Measurements from ENCODE around the gene DCX. TPM values are rescaled to one million over a fixed set of nuclear protein-coding genes. Genes with fewer than 3 reads are reported as not detected.
"Not testable (repeated sequence)": the region's sequence is repeated elsewhere in the genome, so short reads cannot be mapped to it uniquely, and the experiment has no call there.

Gene DCX
- total RNA-seq, 1 donor from 2014 or later = 0.05 TPM

- no peak overlapping the region for H3K27ac ChIP-seq (replicated peaks)
Observed at GRCh38 chrX:111352424-111352823, 59.6 kb downstream of the DCX start.

DNA sequence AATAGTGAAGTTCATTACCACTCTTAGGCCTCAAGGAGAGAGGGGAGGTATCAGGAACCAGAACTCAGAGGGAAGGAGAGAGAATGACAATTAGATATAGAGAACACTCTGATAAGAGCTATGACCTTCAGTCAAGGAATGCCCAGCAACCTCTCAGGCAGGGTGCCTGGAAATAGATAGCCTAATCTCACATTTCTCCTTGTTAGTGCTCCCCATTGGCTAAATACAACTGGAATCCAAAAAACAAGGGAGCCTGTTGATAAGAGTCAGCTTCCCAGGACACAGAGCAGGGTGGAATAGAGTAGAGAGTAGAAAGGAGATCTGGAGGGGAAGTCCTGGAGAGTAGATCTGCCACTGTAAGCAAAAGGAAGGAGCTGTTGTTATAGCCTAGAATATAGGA, 62.1 kb downstream of the DCX start:
- Histone ChIP-seq H3K36me3 (no peaks in the 10 kb centered on the region), H3K9me3 (replicated peaks) (peaks cover 6% of the 10 kb centered on the region), H3K4me3 (no peak overlapping the region), H3K27me3 (ENCODE audit: low read depth) (no peaks in the 10 kb centered on the region), H3K27ac (replicated peaks) (no peak overlapping the region), H3K4me1 (no peaks in the 10 kb centered on the region)
- DNase-seq = no peak
- TF ChIP-seq, protein P1, sequence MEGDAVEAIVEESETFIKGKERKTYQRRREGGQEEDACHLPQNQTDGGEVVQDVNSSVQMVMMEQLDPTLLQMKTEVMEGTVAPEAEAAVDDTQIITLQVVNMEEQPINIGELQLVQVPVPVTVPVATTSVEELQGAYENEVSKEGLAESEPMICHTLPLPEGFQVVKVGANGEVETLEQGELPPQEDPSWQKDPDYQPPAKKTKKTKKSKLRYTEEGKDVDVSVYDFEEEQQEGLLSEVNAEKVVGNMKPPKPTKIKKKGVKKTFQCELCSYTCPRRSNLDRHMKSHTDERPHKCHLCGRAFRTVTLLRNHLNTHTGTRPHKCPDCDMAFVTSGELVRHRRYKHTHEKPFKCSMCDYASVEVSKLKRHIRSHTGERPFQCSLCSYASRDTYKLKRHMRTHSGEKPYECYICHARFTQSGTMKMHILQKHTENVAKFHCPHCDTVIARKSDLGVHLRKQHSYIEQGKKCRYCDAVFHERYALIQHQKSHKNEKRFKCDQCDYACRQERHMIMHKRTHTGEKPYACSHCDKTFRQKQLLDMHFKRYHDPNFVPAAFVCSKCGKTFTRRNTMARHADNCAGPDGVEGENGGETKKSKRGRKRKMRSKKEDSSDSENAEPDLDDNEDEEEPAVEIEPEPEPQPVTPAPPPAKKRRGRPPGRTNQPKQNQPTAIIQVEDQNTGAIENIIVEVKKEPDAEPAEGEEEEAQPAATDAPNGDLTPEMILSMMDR (IDR thresholded peaks at IDR 0.05; ENCODE audit: borderline replicate concordance) = no peak
- intact Hi-C loops (cut with micrococcal nuclease) = no loop called here

More at GRCh38 chrX:111352424-111352823, 59.6 kb downstream of the DCX start:
- H3K36me3 ChIP-seq = no peaks in the 10 kb centered on the region
- no peak overlapping the region for H3K4me3 ChIP-seq
- intact Hi-C loops (cut with micrococcal nuclease) = no loop called here
- no peaks in the 10 kb centered on the region for H3K4me1 ChIP-seq
- DNase-seq = peak; percentile 23
- no peaks in the 10 kb centered on the region for H3K9me3 ChIP-seq (replicated peaks)
- TF ChIP-seq, protein P1 (IDR thresholded peaks at IDR 0.05; ENCODE audit: borderline replicate concordance) = no peak
- no peaks in the 10 kb centered on the region for H3K27me3 ChIP-seq (ENCODE audit: low read depth)

- intact Hi-C loops (cut with micrococcal nuclease) = no loop called here
- no peak for DNase-seq
- Histone ChIP-seq H3K4me3 (no peak overlapping the region), H3K4me1 (no peaks in the 10 kb centered on the region), H3K27ac (replicated peaks) (no peak overlapping the region), H3K27me3 (ENCODE audit: low read depth) (no peaks in the 10 kb centered on the region), H3K9me3 (replicated peaks) (peaks cover 6% of the 10 kb centered on the region), H3K36me3 (no peaks in the 10 kb centered on the region)
- TF ChIP-seq, protein P1 (IDR thresholded peaks at IDR 0.05; ENCODE audit: borderline replicate concordance) = no peak
Observed at GRCh38 chrX:111349101-111349500, 62.9 kb downstream of the DCX start.

GRCh38 chrX:111348429-111348828, 63.6 kb downstream of the DCX start:
- Histone ChIP-seq H3K4me3 (no peak overlapping the region), H3K36me3 (no peaks in the 10 kb centered on the region), H3K4me1 (no peaks in the 10 kb centered on the region), H3K27ac (replicated peaks) (no peak overlapping the region), H3K9me3 (replicated peaks) (peaks cover 6% of the 10 kb centered on the region), H3K27me3 (ENCODE audit: low read depth) (no peaks in the 10 kb centered on the region)
- intact Hi-C loops (cut with micrococcal nuclease) = no loop called here
- TF ChIP-seq, protein P1 (IDR thresholded peaks at IDR 0.05; ENCODE audit: borderline replicate concordance) = no peak
- DNase-seq = no peak

GRCh38 chrX:111346150-111346549, 65.8 kb downstream of the DCX start:
- DNase-seq; H3K27me3 ChIP-seq (ENCODE audit: low read depth); H3K36me3 ChIP-seq; H3K27ac ChIP-seq (replicated peaks); H3K4me1 ChIP-seq; H3K4me3 ChIP-seq; intact Hi-C loops (cut with micrococcal nuclease); H3K9me3 ChIP-seq (replicated peaks): not testable (repeated sequence)

- no peaks in the 10 kb centered on the region for H3K9me3 ChIP-seq (replicated peaks)
- H3K36me3 ChIP-seq = no peaks in the 10 kb centered on the region
- no peaks in the 10 kb centered on the region for H3K27me3 ChIP-seq (ENCODE audit: low read depth)
- no peak overlapping the region for H3K27ac ChIP-seq (replicated peaks)
- intact Hi-C loops (cut with micrococcal nuclease) = no loop called here
- no peak overlapping the region for H3K4me3 ChIP-seq
- DNase-seq = no peak
- H3K4me1 ChIP-seq = no peaks in the 10 kb centered on the region
- TF ChIP-seq, protein P1 (IDR thresholded peaks at IDR 0.05; ENCODE audit: borderline replicate concordance) = no peak
Observed at GRCh38 chrX:111340054-111340453, 71.9 kb downstream of the DCX start.

Measured in left ventricle myocardium inferior (tissue), 1 donor.